Germinal center (tissue), 1 donor: ENCODE results near the gene AJUBA.
"Not testable (repeated sequence)": the region's sequence is repeated elsewhere in the genome, so short reads cannot be mapped to it uniquely, and the experiment has no call there.

ENCODE experiments used
- DNase-seq: peaks from one replicate; pipeline ENCODE4 v3.0.0; 2012; ENCODE audit warnings: mixed read lengths, low spot score

AJUBA gene

DNA sequence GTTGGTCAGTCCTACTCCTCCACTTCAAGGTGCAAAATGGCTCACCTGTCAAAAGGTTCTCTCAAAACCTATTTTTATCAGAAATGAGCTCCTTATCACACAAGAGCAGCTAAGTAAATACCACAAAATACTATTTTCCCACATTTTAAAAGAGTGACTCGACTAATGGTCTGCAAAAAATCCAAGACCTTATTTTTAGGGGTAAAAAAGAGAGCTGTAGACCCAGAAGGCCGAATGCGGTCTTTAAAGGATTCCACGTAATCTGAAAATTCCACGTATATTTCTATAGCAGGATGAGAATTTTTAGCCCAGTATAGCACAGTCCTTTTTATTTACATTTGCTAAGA is 23.8 kb upstream of the AJUBA start:
- DNase-seq: no peak

DNA sequence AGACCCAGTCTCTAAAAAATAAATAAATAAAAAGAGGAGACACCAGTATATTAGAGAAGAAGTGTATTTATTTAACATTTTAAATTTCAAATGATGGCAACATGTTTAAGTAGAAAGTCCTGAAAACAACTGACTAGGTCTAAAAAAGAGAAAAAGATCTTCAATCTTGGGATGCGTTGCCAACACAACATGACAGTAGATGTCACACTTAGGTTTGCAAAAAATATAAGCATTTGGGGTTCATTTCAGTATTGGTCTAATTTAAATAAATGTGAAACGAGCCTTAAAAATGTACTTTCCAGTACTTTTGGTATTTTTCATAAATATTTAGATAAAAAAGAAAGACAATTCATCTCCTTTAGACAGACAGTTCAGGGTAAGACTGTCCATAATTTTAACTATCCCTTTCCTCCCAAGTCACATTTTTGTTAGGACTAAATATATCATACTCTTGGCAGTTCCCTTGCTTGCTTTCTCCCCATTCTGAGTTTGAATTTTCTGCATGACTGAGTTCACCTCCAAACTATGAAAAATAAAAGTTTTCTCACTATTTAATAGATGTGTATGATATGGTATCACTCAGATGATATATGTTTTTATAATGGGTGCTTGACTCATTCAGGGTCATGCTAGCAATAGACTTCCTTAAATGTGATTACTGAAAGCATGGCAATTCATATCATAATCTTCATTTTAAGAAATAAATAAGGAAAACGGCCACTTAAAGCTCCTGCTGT is 23.3 kb upstream of the AJUBA start:
- no peak for DNase-seq

DNA sequence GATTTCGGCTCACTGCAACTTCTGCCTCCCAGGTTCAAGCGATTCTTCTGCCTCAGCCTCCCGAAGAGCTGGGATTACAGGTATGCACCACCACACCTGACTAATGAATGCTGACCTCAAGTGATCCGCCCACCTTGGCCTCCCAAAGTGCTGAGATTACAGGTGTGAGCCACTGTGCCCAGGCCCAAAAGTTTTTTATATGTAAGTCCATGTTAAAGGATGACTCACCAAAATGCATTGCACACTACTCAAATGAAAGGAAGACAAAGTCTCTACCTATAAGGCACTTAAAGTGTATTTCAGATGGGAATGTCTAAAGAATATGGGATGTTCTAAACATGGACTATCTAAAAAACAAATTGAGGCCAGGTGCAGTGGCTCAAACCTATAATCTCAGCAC is 21.9 kb upstream of the AJUBA start:
- DNase-seq: not testable (repeated sequence)

DNA sequence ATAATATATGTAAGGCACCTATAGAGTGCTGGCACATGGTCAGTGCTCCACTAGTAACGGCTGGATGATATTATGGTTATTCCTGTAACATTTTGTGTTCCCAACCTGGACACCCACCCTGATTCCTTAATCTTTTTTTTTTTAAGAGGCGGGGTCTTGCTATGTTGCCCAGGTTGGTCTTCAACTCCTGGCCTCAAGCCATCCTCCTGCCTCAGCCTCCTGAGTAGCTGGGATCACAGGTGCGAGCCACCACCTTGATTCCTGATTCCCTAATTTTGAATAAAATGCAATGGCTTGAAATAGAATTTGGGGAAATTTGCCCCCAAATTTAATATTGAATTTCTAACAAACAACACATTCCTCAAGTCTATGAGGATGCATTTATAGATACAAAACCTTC is 20.2 kb upstream of the AJUBA start:
- DNase-seq: no peak

DNA sequence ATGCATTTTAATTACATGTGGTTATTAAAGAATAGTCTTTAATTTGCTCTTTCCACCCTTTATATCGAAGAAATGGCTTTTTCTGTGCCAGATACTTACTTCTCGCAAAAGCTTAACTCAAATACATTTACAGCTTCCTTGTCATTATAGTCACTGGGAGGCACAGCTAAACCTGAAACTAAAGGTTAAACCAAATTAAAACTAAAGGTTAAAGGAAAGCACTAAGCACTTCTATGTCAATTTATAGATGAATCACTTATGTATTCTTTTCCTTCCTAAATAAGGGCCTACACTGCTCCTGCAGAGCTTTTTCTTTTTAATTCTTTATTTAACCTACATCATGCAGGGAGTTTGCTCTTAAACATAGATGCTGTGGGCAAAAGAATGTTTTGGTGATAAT is 18.5 kb upstream of the AJUBA start:
- no peak for DNase-seq

DNA sequence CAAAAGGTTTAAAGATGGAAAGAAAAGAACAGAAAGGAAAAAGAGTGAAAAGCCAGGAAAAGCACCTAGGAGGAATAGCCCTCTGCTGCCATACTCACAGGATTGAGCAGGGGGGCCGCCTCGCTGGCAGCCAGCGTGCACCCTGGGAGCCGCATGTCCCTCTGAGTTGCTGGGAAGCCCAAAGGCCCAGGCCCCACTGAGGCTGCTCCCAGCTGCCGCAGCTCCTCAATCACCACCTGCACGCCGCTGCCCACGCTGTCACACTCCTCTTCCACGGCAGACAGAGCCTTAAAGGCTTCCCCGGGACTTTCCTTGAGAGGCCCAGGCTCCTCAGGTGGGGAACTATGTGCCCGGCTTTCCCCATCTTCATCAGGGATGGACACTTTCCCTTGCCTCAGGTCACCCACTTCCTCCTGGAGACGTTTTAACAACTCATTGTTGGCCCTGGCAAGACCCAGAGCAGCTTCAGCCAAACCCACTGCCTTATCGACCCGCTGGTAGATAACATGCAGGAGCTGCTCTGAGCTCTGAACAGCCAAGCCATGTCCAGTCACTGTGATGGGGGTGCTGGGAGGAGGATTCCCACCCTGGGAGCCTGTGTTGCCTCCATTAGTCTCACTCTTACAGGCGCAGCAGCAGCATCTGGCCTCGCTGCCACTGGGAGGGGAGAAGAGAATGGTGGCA is 16.1 kb upstream of the AJUBA start:
- DNase-seq: no peak

DNA sequence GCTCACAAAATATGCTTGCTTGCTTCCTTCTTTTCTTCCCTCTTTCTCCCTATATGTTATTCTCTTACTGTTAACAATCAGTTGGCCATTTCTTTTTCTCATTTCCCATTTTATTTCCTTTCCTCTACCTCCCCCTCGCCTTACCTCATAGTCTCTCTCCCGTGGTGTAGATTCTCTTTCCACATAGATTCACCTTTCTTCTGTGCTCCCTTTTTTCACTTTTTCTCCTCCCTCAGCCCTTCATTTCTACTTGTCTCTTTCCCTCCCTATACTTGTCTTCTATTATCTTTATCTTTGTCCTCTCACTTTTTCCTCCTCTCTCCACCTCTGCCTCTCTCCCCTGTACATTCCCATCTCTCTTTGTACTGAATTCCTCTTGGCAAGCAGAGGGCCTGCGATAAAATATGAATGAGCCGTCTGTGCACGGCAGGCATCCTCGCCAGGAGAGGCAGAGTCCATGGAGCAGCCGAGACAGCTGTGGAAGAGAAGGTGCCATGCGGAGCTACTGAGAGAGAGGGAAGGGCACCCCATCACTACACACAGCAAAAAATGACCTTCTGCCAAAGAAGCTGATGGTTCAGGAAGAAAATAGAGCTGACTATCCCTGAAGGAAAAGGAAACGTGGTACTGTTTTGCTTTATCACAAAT is 15.4 kb upstream of the AJUBA start:
- no peak for DNase-seq

DNA sequence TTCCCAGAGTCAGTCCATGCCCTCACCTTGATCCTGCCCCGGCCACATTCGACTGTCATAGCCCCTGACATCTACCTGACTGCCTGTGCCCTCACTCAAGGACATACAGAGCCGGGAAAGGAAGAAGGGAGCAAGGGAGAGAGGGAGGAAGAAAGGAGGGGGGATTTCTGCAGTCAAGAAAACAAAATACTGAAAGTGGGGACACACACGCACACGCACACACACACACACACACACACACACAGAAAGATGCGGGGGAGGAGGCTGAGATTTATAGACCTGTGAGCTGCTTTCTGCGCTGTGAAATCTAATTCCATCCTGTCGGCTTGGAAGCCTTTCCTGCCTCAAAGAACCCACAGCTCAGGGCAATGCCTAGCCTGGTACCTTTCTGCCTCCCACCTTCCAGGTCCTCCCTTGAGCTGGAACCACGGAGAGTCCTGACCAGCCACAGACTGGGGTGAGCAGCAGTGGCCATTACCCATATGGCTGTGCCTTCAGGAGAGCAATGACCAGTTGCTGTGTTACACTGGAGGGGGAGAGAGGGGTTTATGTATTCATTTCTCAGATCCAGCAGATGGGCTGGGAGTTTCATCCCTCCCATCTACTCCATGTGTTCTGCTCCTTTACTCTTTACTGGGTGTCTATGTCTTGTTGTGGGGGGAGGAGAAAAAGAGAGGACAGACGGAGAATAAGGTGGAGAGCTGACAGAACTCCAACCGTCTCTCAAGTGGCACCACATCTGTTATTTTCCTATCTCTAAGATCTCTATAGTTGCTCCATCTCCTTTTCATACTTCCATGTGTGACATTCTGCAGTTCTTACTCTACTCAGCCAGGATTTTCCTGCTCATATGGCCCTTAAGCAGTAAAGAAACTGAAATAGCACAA is 14.7 kb upstream of the AJUBA start:
- no peak for DNase-seq

DNA sequence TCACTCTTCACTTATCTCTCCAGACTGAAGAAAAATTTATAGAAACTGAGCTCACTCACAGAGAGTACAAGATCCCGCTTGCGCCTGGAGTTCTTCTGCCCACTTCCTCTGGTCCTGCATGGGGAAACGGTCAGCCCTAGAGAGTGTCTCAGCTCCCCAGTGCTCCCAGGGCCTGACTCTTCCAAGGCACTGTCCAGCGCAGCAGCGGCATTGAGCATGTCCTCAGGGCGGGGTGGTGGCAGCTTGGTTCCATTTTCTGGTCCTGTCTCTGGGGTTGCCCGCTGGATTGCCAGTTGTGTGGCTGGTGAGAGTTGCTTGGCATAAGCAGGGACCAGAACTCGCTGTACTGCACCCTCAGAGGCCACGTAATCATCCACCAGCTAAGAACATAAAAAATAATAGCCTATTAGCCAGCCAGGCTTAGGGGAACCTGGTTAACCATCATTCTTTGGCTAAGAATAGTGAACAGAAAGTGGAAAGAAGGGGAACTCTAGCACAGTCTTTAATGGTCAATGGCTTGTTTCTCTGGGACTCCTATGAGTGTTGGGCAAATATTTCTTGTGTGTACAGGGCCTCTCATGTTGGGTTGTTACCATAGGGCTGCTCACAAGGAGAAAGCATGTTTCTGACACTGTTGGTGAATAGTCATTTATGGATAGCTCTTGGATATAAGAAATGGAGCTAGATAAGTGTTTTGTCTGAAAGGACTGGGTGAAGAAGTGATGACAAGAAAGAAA is 13.7 kb upstream of the AJUBA start:
- DNase-seq: no peak

DNA sequence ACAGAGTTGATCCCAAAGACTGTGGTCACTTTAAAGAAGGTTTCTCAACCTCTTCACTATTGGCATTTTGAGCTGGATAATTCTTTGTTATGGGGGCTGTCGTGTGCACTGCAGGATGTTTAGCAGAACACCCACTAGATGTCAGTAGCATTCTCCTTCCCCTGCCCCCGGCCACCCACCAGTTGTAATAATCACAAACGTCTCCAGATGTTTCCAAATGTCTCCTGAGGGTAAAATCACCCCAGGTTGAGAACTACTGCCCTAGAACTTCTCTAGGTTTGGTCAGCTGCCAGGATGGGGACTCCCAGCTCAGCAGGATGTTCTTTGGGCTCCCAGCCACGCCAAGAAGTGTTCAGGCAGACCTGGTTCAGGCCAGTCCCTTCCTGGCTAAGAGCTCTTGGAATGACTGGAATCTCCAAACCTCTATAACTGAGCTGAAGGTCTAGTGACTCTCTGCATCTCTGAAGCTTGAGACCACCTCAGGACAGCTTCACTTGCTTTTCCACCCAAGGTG is 12.5 kb upstream of the AJUBA start:
- DNase-seq: peak; percentile 38

DNA sequence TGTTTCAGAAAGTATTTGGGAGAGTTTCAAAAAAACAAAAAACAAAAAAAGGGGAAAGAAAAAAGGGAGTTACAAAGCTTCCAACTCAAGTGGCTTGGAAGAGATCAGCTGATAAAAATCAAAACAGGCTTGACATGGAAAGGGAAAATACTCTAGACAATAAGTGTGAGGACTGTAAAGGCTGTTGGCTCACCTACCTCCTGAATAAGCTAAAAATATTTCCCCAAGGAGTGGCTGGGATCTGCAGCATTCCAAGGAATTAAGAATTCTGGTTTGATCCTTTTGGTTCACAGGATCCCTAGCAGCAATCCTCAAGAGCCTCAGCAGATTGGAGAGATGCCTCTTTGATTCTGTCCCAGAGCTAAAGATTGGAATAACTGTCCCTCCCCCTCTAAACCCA is 11.2 kb upstream of the AJUBA start:
- DNase-seq: no peak

DNA sequence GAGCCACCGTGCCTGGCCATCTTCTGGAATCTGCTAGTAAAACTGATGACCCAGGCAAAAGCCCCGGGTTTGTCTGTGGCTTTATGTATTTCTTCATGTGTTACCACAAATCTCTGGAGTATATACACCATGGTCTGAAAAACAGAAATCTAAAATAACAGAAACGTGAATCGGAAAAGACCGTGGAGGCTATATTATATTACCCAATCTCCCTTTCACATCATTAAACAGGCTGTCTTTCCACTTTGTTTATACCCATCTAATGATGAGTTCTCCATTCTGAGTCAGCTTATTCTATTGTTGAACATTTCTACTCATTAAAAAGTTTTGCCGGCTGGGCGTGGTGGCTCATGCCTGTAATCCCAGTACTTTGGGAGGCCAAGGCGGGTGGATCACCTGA is 9.5 kb upstream of the AJUBA start:
- no peak for DNase-seq

DNA sequence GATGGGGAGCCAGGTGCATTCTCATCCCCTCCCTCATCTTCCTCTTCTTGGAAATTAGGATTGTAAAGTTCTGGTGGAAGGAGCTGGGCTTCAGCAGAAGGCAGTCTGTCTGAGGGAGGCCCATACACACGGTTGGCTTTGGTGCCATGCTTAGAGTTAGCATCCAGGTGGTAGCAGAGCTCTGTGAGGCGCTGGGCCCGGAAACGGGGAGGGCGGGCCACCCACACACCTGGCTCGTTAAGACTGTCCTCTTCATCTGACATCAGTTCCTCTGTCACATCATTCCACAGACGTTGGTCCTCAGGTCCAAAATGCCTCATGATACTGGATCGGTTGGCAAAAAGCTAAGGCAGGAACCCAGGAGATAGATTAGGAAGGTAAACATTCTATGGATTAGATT is 4.9 kb upstream of the AJUBA start:
- no peak for DNase-seq

DNA sequence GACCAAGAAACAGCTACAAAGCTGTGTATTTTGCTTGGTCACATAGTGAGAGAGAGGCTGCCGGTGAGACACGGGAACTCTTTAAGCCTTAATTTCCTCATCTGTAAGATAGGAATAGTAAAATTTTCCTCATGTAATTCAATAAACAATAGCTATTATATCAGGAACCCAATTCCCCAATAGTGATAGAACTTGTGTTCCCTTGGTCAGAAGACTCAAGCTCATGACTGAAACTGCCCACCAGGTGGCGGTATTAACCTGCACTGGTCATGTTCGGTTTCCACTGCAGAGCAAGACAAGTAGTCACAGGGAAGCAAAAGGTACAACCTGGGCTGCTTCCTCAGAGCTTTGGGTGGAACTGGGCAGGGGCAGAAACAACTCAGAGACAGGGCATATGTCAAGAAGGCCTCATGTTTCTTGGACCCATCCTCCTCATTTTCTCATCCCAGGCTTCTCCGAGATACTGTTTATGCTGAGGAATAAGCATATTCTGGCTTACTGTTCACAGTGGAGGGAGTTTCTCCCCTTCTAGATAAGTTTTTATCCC is 4.2 kb upstream of the AJUBA start:
- DNase-seq: peak; percentile 84

DNA sequence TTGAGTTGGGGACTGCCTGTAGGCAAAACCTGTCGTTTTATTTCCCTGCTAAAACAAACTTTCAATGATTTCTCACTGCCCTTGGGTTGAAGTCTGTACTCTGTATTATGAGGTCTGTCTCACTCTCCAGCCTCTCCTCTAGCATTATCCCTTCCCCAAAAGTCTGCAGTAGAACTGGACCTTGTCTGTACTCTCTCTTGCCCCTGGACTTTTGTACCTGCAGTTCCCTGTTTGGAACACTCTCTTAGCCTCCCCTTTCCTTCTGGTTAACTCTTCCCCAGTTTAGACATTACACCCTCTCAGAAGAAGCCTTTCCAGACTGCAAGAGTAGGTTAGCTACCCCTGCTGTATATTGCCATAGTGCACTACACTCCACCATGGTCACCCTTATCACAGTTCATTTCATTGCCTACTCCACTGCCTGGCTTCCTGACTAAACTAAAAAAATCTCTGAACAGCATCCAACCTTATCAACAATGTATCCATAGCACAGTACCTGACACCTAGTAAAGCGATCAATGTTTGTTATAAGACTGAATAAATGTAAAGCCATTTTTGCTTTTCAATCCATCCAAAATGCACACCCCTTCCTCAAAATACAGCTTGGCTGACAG is 3.6 kb upstream of the AJUBA start:
- DNase-seq: no peak

DNA sequence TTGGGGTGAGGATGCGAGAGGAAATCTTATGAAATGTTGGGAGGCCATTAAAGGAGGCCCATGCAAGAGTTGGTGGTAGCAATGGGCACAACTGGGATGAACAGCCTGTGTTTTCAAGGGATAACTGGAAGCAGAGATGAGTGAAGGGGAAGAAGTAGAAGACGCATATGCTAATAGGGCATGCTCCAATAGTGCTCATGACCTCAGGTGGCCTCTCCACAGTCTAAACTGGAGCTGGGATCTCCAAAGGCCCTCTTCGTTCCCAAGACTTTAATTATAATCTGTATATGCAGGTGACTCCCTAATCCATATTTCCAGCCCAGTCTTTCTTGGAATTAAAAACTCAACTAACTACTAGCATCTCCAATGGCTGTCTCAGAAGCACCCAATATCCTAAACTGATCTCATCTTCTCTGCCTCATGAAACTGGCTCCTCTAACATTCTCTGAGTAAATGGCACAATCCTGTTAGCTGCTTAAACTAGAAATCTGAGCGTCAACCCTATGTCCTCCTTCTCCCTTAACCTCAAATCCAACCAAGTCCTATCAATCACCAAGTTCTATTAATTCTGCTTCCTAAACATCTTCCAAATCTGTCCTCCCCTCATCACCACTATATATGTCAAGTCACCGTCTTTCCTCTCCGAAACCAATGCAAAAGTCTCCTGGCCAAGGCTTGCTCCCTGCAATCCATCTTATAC is 2.8 kb upstream of the AJUBA start:
- DNase-seq: no peak

DNA sequence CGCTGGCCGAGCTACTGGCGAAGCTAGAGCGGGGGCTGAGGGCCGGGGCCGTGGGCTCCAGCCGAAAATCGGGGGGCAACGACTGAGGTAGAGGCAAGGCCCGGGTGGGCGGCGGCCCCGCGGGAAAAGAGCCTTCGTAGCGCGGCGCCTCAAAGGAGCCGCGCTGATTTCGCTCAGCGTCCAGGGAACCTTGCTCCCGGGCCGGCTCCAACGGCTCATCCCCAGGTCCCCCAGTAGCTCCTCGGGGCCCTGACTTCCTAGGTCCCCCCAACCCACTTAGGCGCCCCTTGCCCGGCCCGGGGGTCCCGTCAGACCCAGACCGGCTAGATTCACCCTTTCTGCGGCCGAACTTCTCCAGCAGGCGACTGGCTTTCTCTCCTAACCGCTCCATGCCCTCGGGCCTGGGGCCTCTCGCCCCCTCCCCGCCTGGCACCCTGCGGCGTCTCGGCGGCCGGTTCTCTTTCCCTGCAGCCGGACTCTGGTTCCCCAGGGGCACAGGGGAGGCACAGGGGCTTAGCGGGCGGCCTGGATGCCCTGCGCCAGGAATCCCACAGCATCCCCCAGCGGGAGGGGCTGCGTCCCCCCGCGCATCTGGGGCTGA is 375 bp downstream of the AJUBA start:
- DNase-seq: no peak

DNA sequence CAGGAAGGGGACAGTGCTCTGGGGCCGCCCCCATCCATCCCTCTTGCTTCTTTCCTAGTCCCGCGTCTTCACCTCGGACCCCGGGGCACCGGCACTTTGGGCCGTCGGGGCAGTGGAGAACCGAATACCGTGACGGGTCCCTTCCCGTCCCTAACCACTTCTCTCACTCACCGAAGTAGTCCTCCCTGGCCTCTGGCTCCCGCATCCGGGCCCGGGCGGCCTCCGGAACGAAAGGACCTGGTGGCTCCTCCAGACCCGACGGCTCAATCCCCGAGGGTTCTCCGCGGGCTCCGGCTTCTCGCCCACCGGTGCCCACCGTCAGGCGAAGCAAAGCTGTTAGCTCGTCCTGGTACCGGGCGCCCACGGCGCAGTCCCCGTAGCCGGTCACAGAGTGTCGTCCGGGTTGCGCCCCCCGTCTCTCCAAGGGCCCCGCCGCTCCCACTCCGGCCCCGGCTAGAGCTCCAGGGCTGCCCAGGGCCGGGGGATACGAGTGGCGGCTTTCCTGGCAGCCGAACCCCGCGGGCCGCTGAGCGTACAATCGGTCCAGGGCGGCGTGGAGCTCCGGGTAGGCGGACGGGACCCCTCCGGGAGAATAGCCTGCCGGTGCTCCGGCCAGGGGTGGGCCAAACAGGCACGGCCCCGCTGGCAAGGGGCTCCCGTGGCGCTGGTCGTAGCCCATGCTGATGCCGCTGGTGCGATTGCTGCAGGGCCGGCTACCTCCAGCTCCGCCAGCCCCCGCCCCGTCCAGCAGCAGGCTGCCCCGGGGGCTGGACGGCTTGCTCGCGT is 1.1 kb downstream of the AJUBA start:
- DNase-seq: peak; percentile 20

DNA sequence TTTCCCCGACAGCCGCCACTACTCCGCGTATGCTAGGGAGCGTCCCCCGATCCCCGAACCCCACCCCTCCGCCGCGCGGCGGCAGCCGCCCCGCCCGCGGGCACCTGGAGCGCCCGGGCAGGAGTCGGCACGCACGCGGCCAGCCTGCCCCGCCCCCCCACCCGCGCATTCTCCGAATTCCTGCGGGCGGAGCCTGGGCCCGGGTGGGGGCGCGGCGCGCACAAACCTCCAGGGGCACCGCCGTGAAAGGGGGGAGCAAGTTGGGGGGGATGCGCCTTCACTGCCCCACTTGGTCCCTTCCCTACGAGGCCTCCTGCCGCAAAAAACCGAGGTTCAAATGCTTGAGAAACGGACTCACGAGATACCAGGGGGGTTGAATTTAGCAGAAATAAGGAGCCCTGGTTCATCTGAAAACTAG is 1.7 kb downstream of the AJUBA start:
- DNase-seq: peak; percentile 26
